WTC11 (cell line): ENCODE results near the gene SLIT2. TPM values are rescaled to one million over a fixed set of nuclear protein-coding genes. Genes with fewer than 3 reads are reported as not detected.

Source experiments
- ATAC-seq: fragments of 200-7000 bp; cut with Tn5 transposase; 2 replicates; pipeline ENCODE4 v1.10.0; 2021; ENCODE audit warnings: mild to moderate bottlenecking, moderate library complexity
- CTCF ChIA-PET: fragments of 300-600 bp; sonication (Branson Sonifier 250); formaldehyde crosslinking; loops from one replicate; lab custom pipeline; 2021; ENCODE audit warnings: antibody characterized with exemption; lab: Charles Lee
- POLR2A ChIA-PET: fragments of 350-600 bp; sonication (Branson Sonifier 250); formaldehyde crosslinking; loops from one replicate; lab custom pipeline; 2021; ENCODE audit warnings: antibody characterized with exemption; lab: Charles Lee
- DNase-seq: peaks from one replicate; pipeline ENCODE4 v3.0.0; 2021; ENCODE audit warnings: low spot score
- H3K27ac Mint-ChIP-seq: 2 replicates; pipeline ENCODE4 v1.8.0; 2021; ENCODE audit warnings: mixed read lengths
- H3K27me3 Mint-ChIP-seq: 2 replicates; pipeline ENCODE4 v1.8.0; 2021; ENCODE audit warnings: low read depth, mild to moderate bottlenecking, moderate library complexity, mixed read lengths
- H3K36me3 Mint-ChIP-seq: 2 replicates; pipeline ENCODE4 v1.8.0; 2021; ENCODE audit warnings: mixed read lengths
- H3K4me1 Mint-ChIP-seq: 2 replicates; pipeline ENCODE4 v1.8.0; 2022; ENCODE audit warnings: mixed read lengths
- H3K4me3 Mint-ChIP-seq: 2 replicates; pipeline ENCODE4 v1.8.0; 2021; ENCODE audit warnings: mild to moderate bottlenecking, moderate library complexity, mixed read lengths
- H3K9me3 Mint-ChIP-seq: 2 replicates; pipeline ENCODE4 v1.8.0; 2021; ENCODE audit warnings: mixed read lengths
- FOXP1 ChIP-seq: sonication (generic); formaldehyde crosslinking; IDR thresholded peaks from 2 replicates; pipeline ENCODE4 v1.8.0; 2022; ENCODE audit warnings: missing genetic modification reagents, mild to moderate bottlenecking, moderate library complexity, borderline replicate concordance
- GABPB1 ChIP-seq: sonication (generic); formaldehyde crosslinking; IDR thresholded peaks from 2 replicates; pipeline ENCODE4 v1.8.1; 2023; ENCODE audit warnings: mild to moderate bottlenecking, missing genetic modification reagents
- JUN ChIP-seq: sonication (generic); formaldehyde crosslinking; IDR thresholded peaks from 2 replicates; pipeline ENCODE4 v1.8.0; 2023; ENCODE audit warnings: mild to moderate bottlenecking, missing genetic modification reagents
- KAT7 ChIP-seq: sonication (generic); formaldehyde crosslinking; IDR thresholded peaks from 2 replicates; pipeline ENCODE4 v1.8.1; 2023; ENCODE audit warnings: missing genetic modification reagents, mild to moderate bottlenecking, borderline replicate concordance
- MXD4 ChIP-seq: fragments of 250-450 bp; sonication (Bioruptor Pico); IDR thresholded peaks from 2 replicates; pipeline ENCODE4 v1.8.0; 2021; ENCODE audit warnings: mild to moderate bottlenecking, moderate library complexity, borderline replicate concordance
- MYBL2 ChIP-seq: sonication (generic); formaldehyde crosslinking; IDR thresholded peaks from 2 replicates; pipeline ENCODE4 v1.8.1; 2023; ENCODE audit warnings: mild to moderate bottlenecking, moderate library complexity, missing genetic modification reagents
- NFATC4 ChIP-seq: fragments of 250-450 bp; sonication (Bioruptor Pico); IDR thresholded peaks from 2 replicates; pipeline ENCODE4 v1.9.0; 2021; ENCODE audit warnings: mild to moderate bottlenecking
- NFE2L1 ChIP-seq: sonication (generic); formaldehyde crosslinking; IDR thresholded peaks from 2 replicates; pipeline ENCODE4 v1.8.1; 2023; ENCODE audit warnings: missing genetic modification reagents
- PRDM15 ChIP-seq: sonication (generic); formaldehyde crosslinking; IDR thresholded peaks from 2 replicates; pipeline ENCODE4 v1.8.0; 2022; ENCODE audit warnings: missing genetic modification reagents
- SP1 ChIP-seq: sonication (generic); formaldehyde crosslinking; conservative IDR thresholded peaks from 2 replicates; pipeline ENCODE4 v1.8.1; 2022; ENCODE audit warnings: missing genetic modification reagents
- TP53 ChIP-seq: sonication (generic); formaldehyde crosslinking; IDR thresholded peaks from 2 replicates; pipeline ENCODE4 v1.8.1; 2023; ENCODE audit warnings: mild to moderate bottlenecking, missing genetic modification reagents
- ZNF317 ChIP-seq: sonication (generic); formaldehyde crosslinking; IDR thresholded peaks from 2 replicates; pipeline ENCODE4 v1.8.1; 2023; ENCODE audit warnings: low read depth, mild to moderate bottlenecking, moderate library complexity, missing genetic modification reagents, borderline replicate concordance
- ZNF396 ChIP-seq: fragments of 250-450 bp; sonication (Bioruptor Pico); IDR thresholded peaks from 2 replicates; pipeline ENCODE4 v1.8.0; 2021; ENCODE audit warnings: mild to moderate bottlenecking, moderate library complexity, borderline replicate concordance
- total RNA-seq: library from RNA; stranded (reverse); gene quantifications from 3 replicates; pipeline ENCODE4 v1.2.3, GENCODE V29; 2021
- TF ChIP-seq, protein P1 (sequence below): sonication (generic); formaldehyde crosslinking; IDR thresholded peaks from 2 replicates; pipeline ENCODE4 v1.8.0; 2022; ENCODE audit warnings: mild to moderate bottlenecking, missing genetic modification reagents
- TF ChIP-seq, protein P2 (sequence below): sonication (generic); formaldehyde crosslinking; IDR thresholded peaks from 2 replicates; pipeline ENCODE4 v1.8.0; 2022; ENCODE audit warnings: mild to moderate bottlenecking, missing genetic modification reagents
- TF ChIP-seq, protein P3 (sequence below): sonication (generic); formaldehyde crosslinking; IDR thresholded peaks from 2 replicates; pipeline ENCODE4 v1.8.1; 2022; ENCODE audit warnings: mild to moderate bottlenecking, moderate library complexity, missing genetic modification reagents
- TF ChIP-seq, protein P4 (sequence below): sonication (generic); formaldehyde crosslinking; IDR thresholded peaks from 2 replicates; pipeline ENCODE4 v1.8.1; 2022; ENCODE audit warnings: low read depth, missing genetic modification reagents, borderline replicate concordance

SLIT2 gene
- total RNA-seq, 1 experiment from 2014 or later = 6.8 TPM

GRCh38 chr4:20252656-20253282, 1.1 kb downstream of the SLIT2 start:
- no peaks in the 10 kb centered on the region for H3K9me3 Mint-ChIP-seq
- peak; percentile 1 for ATAC-seq
- DNase-seq = peak; percentile 33
- no peak overlapping the region for H3K27ac Mint-ChIP-seq
- peaks cover 51% of the 10 kb centered on the region for H3K4me1 Mint-ChIP-seq
- peaks cover 76% of the 10 kb centered on the region for H3K27me3 Mint-ChIP-seq
- CTCF ChIA-PET = interaction anchor here (1.0 kb wide), 1 partner anchor 169 kb away, joined by 4 read pairs; no protein-coding TSS in a partner anchor
- no peaks in the 10 kb centered on the region for H3K36me3 Mint-ChIP-seq
- TF ChIP-seq, protein P1, sequence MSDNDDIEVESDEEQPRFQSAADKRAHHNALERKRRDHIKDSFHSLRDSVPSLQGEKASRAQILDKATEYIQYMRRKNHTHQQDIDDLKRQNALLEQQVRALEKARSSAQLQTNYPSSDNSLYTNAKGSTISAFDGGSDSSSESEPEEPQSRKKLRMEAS = peak; percentile 34; the same call in 1 of the 2 replicates
- TF ChIP-seq FOXP1 (CRISPR knock-in tag) (peak; percentile 63), MYBL2 (CRISPR knock-in tag) (peak; percentile 74), SP1 (CRISPR knock-in tag) (0 out of 2 replicates have a peak, but pooled peaks have one; percentile 37), NFE2L1 (peak; percentile 68; the same call in 1 of the 2 replicates), TP53 (CRISPR knock-in tag) (no peak), PRDM15 (CRISPR knock-in tag) (peak; percentile 49; the same call in 1 of the 2 replicates), JUN (CRISPR knock-in tag) (no peak), KAT7 (CRISPR knock-in tag) (no peak)
- TF ChIP-seq, protein P2, sequence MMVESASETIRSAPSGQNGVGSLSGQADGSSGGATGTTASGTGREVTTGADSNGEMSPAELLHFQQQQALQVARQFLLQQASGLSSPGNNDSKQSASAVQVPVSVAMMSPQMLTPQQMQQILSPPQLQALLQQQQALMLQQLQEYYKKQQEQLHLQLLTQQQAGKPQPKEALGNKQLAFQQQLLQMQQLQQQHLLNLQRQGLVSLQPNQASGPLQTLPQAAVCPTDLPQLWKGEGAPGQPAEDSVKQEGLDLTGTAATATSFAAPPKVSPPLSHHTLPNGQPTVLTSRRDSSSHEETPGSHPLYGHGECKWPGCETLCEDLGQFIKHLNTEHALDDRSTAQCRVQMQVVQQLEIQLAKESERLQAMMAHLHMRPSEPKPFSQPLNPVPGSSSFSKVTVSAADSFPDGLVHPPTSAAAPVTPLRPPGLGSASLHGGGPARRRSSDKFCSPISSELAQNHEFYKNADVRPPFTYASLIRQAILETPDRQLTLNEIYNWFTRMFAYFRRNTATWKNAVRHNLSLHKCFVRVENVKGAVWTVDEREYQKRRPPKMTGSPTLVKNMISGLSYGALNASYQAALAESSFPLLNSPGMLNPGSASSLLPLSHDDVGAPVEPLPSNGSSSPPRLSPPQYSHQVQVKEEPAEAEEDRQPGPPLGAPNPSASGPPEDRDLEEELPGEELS (CRISPR knock-in tag) = 0 out of 2 replicates have a peak, but pooled peaks have one; percentile 20
- TF ChIP-seq, protein P3, sequence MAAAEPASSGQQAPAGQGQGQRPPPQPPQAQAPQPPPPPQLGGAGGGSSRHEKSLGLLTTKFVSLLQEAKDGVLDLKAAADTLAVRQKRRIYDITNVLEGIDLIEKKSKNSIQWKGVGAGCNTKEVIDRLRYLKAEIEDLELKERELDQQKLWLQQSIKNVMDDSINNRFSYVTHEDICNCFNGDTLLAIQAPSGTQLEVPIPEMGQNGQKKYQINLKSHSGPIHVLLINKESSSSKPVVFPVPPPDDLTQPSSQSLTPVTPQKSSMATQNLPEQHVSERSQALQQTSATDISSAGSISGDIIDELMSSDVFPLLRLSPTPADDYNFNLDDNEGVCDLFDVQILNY = 0 out of 2 replicates have a peak, but pooled peaks have one; percentile 0
- TF ChIP-seq, protein P4, sequence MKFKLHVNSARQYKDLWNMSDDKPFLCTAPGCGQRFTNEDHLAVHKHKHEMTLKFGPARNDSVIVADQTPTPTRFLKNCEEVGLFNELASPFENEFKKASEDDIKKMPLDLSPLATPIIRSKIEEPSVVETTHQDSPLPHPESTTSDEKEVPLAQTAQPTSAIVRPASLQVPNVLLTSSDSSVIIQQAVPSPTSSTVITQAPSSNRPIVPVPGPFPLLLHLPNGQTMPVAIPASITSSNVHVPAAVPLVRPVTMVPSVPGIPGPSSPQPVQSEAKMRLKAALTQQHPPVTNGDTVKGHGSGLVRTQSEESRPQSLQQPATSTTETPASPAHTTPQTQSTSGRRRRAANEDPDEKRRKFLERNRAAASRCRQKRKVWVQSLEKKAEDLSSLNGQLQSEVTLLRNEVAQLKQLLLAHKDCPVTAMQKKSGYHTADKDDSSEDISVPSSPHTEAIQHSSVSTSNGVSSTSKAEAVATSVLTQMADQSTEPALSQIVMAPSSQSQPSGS = 0 out of 2 replicates have a peak, but pooled peaks have one; percentile 20
- peak overlapping the region; percentile 84 for H3K4me3 Mint-ChIP-seq
- POLR2A ChIA-PET = interaction anchor here (0.6 kb wide), 1 partner anchor 98 kb away, joined by 3 read pairs; no protein-coding TSS in a partner anchor

DNA sequence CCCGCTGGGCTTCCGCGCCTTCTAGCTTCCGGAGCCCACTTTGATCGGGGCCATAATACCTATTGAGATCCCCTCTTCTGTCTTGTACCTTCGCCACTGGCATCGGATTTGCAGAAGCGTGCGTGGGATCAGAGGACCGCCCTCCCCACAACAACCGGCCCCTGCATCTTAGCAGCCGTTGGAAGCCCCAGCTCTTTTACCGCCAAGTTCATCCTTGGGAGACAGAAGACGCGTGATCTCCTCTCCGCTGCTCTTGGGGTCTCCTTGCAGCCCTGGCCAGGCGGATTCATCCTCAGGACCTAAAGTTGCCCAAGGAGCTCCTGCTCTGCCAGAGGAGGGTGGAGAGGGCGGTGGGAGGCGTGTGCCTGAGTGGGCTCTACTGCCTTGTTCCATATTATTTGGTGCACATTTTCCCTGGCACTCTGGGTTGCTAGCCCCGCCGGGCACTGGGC, 1.6 kb downstream of the SLIT2 start:
- Mint-ChIP-seq H3K9me3 (no peaks in the 10 kb centered on the region), H3K27me3 (peaks cover 76% of the 10 kb centered on the region), H3K36me3 (no peaks in the 10 kb centered on the region), H3K27ac (no peak overlapping the region), H3K4me1 (peaks cover 49% of the 10 kb centered on the region), H3K4me3 (peak overlapping the region; percentile 84)
- ATAC-seq (no peak), DNase-seq (no peak)
- POLR2A ChIA-PET = interaction anchor here (0.6 kb wide), 1 partner anchor 98 kb away, joined by 3 read pairs; no protein-coding TSS in a partner anchor
- CTCF ChIA-PET = interaction anchor here (1.0 kb wide), 1 partner anchor 169 kb away, joined by 4 read pairs; no protein-coding TSS in a partner anchor
- no peak for TF ChIP-seq MXD4 (CRISPR knock-in tag)
- no peak for TF ChIP-seq NFATC4 (CRISPR knock-in tag)
- TF ChIP-seq KAT7 (CRISPR knock-in tag) = no peak
- no peak for TF ChIP-seq GABPB1 (CRISPR knock-in tag)
- no peak for TF ChIP-seq ZNF317 (CRISPR knock-in tag)
- TF ChIP-seq ZNF396 = no peak
